PFSK-1 (cell line): ENCODE measurements around the gene ATP5PO.

Experiments
- FOXP2 ChIP-seq: optimal IDR thresholded peaks from 2 replicates; pipeline ENCODE3; 2011; ENCODE audit warnings: borderline replicate concordance, control low read depth, inconsistent platforms; ENCODE audit not compliant: insufficient read depth; ENCODE audit errors: extremely low read length, extremely low read depth
- POLR2AphosphoS5 ChIP-seq: IDR thresholded peaks from 2 replicates; pipeline ENCODE4 v1.6.1; 2012; ENCODE audit warnings: low read depth, mild to moderate bottlenecking, control low read depth, low read length, moderate library complexity
- REST ChIP-seq, 2 experiments: IDR thresholded peaks; 2 replicates each; pipeline versions ENCODE4 v1.6.1 to v1.8.0; 2011 to 2012; ENCODE audit warnings: low read depth in 2 of 2, low read length in 2 of 2, control low read depth in 1 of 2, inconsistent platforms in 1 of 2, mild to moderate bottlenecking in 1 of 2, moderate library complexity in 1 of 2; ENCODE audit not compliant: insufficient read depth in 1 of 2
- SIN3A ChIP-seq: IDR thresholded peaks from 2 replicates; pipeline ENCODE4 v1.6.1; 2012; ENCODE audit warnings: mild to moderate bottlenecking, low read length, moderate library complexity, borderline replicate concordance; ENCODE audit not compliant: insufficient read depth
- TAF1 ChIP-seq: IDR thresholded peaks from 2 replicates; pipeline ENCODE4 v1.6.1; 2012; ENCODE audit warnings: low read length, control low read depth, borderline replicate concordance; ENCODE audit not compliant: insufficient read depth

The ATP5PO gene

DNA sequence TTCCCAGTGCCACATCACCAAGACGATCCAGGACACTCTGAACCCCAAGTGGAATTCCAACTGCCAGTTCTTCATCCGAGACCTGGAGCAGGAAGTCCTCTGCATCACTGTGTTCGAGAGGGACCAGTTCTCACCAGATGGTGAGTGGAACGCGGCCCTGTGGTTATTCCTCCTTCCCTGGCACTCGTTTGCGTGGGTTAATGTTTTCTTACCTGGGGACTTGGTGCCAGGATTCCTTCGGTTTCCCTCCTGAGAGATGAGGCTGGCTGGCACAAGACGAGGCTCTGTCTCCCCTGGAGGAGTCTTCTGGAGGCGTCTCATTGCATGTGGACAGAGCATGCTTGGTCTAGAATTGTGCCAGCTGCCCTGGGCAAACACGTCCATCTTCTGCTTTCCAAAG is 29.3 kb downstream of the ATP5PO start:
- TF ChIP-seq POLR2AphosphoS5 (no peak), REST (IDR thresholded peaks at IDR 0.05; ENCODE audit: insufficient read depth in 1 of 2, low read depth in 2 of 2, low read length in 2 of 2) (no peak), TAF1 (no peak), SIN3A (no peak), FOXP2 (no peak)

DNA sequence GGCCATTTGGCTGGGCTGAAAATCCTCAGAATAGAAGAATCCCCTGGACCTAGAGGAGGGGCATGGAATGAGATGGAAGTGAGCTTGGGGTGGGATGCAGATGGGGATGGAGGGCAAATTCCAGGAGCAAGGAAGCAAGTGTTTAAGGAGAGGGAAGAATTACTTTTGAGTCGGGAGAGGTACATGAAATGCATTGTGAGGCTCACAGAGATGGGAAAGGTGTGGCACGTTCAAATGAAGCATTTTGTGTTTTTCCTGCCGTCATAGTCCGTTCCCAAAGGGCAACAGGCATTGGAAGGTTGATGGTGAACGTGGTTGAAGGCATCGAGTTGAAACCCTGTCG is 30.5 kb downstream of the ATP5PO start:
- TF ChIP-seq TAF1 (no peak), POLR2AphosphoS5 (no peak), REST (IDR thresholded peaks at IDR 0.05; ENCODE audit: insufficient read depth in 1 of 2, low read depth in 2 of 2, low read length in 2 of 2) (no peak), SIN3A (no peak), FOXP2 (no peak)

DNA sequence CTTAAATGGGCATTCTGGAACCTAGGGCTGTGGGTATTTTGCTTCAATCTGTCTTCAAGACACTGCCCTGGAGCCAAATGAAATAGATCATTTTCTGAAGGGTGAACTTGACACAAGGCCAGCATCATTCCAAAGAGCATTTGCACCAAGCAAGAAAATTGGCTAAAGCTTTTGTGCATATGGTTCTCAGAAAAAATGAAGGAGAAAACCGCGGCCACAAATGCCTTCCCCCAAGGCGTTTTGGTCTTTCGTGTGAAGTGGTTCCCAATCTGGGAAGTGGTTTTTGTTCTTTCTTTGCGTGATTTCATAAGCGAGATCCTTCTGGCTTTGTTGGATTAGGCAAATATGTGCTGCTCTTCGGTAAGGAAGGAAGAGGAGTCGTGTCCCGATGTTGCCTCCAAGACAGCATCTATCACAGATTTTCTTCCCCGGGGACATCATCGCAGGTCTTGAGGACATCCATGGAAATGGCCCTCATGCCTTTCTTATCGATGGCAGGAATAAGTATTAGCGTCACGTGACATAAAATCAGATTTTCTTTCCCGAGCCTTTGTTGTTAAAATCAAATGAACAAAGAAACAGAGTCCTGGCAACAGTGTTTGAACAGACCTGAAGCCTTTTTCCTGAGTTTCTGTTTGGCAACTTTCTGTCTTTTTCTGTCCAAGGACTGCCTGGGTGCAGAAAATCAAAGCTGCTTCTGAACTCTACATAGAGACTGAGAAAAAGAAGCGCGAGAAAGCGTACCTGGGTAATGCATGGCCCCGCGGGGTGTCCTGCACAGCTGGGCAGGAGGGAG is 31.0 kb downstream of the ATP5PO start:
- TF ChIP-seq TAF1 (no peak), POLR2AphosphoS5 (no peak), SIN3A (no peak), REST (IDR thresholded peaks at IDR 0.05; ENCODE audit: insufficient read depth in 1 of 2, low read depth in 2 of 2, low read length in 2 of 2) (no peak), FOXP2 (no peak)

- TF ChIP-seq POLR2AphosphoS5, result no peak
- no peak for TF ChIP-seq SIN3A
- TF ChIP-seq REST (IDR thresholded peaks at IDR 0.05; ENCODE audit: insufficient read depth in 1 of 2, low read depth in 2 of 2, low read length in 2 of 2), result no peak
- TF ChIP-seq TAF1, result no peak
- no peak for TF ChIP-seq FOXP2
These were observed 32.5 kb downstream of the ATP5PO start for GRCh38 chr21:33883118-33883517.
